ENCODE results near the gene S100A5.

DNA sequence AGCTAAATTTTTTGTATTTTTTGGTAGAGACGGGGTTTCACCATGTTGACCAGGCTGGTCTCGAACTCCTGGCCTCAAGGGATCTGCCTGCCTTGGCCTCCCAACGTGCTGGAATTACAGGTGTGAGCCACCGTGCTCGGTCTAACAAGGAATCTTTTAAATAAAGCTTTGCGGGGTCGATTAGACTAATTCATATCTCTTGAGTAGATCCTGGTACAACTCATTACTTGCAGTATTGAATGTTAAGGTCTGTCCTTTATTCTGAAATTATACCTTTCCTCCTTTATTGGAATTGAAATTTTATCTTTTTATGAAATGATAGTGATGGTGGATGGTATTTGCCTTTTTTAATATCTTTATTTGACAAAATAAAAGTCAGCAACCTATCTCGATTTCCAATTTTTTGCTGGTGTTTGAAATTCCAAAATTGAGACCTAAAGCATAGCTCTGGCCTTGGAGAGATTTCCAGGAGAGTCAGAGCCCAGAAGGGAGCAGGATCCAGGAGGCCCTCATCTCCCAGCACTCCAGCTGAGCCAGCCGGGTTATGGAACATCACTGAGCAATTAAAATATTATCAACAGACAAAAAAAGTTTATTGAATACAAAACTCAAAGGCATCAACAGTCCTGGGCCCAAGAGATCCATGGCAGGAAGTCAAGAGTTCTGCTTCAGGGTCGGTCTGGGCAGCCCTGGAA lies 20.2 kb upstream of the S100A5 start:
- TF ChIP-seq SP1 (IDR thresholded peaks at IDR 0.05) = no peak
- TF ChIP-seq BHLHE40 (IDR thresholded peaks at IDR 0.05; ENCODE audit: borderline replicate concordance) = no peak
- no peak for TF ChIP-seq FOXM1 (IDR thresholded peaks at IDR 0.05; ENCODE audit: borderline replicate concordance)
- TF ChIP-seq HDGF (IDR thresholded peaks at IDR 0.05; ENCODE audit: borderline replicate concordance) = no peak
- no peak for TF ChIP-seq L3MBTL2 (conservative IDR thresholded peaks at IDR 0.05)
- no peak for TF ChIP-seq SUZ12 (IDR thresholded peaks at IDR 0.05)
- no peak for TF ChIP-seq FOXA1 (IDR thresholded peaks at IDR 0.05)

All from HEK293T (cell line).